GM19099 (cell line): ENCODE measurements around the gene BCCIP.

ENCODE experiments used
- POLR2A ChIP-seq: IDR thresholded peaks from 3 replicates; pipeline ENCODE4 v1.6.1; 2011; ENCODE audit warnings: low read depth; ENCODE audit not compliant: insufficient read length; ENCODE audit errors: extremely low read depth

The BCCIP gene

GRCh38 chr10:125788156-125789034 lies 35.0 kb upstream of the BCCIP start:
- TF ChIP-seq POLR2A: no peak

DNA sequence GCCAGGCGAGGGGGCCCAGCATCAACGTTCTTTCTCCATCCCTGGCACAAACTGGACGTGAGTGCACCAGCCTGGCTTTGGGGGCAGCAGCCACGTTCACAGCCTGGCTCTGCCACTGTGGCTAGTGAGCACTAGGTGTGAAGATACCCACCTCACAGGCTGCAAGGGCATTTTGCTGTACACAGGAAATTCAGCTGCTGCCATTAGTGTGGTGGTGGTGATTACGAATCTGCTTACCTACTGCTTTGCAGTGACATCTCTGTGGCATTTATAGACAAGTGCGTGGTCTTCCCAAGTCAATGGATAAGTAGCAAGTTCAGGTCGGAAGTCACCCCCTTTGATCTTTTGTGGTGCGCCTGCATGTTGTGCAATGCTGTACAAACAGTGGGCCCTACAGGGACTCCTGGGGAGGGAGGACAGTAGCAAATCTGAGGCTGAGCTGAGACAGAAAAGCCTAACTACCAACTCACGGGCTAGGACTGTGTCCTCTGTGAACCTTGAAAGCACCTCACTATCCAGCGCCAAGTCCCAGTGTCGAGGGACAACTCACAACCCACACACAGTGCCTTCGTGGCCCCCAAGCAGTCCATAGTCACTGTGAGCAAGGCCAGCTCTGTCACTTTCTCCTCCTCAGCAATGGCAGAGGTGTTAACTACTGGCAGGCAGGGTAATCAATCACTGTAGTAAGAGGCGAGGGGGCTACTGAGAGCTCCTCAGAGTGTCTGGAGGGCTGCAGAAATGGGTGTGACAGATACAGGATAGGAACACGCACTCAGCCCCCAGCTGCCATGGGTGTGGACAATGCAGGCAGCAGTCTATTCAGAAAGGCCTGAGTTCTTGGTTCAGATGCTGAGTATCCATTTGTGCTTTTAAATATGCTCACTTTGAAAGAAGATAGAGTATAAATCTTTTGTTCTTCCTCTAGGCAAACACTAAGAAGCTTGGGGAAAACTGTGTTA lies 30.7 kb upstream of the BCCIP start:
- no peak for TF ChIP-seq POLR2A

DNA sequence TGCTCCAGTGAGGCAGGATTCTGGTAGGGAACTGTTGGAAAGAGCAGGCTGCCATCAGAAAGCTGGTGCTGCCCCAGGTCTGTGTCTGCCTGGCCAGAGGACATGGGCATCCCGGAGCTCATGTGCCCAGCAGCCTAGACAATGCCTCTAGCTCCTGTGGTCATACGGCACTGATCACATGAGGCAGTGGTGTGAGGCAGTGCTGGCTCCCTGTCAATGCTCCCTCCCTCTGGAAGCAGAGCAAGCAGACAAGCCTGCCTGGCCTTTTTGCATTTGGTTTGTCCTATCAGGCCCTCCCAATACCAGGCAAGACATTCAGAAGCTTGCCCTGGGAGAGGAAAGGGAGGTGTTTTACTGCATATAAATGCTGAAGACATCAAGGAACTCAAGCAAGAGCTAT lies 28.2 kb upstream of the BCCIP start:
- no peak for TF ChIP-seq POLR2A

GRCh38 chr10:125795637-125796190 lies 27.6 kb upstream of the BCCIP start:
- no peak for TF ChIP-seq POLR2A

DNA sequence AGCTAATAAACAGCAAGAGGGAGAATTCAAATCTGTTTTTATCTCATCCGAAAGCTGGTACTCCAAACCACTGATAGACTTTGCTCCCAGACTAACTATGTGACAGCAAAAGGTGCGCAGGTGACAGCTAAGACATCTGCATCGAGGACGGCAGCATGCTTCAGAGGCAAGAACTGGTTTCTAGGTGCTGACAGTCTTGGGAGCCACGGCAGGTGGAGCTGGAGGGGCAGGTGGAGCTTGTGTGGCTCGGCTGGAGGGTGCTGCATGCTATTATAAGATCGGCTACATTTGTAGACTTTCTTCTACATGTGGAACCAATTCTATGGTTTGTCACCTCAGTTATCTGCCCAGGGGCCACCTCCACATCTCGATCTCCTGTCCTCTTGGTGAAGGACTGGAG lies 25.9 kb upstream of the BCCIP start:
- no peak for TF ChIP-seq POLR2A

GRCh38 chr10:125797994-125798662 lies 25.2 kb upstream of the BCCIP start:
- TF ChIP-seq POLR2A: no peak

GRCh38 chr10:125799451-125800182 lies 23.7 kb upstream of the BCCIP start:
- no peak for TF ChIP-seq POLR2A

- TF ChIP-seq POLR2A: no peak
Observed at GRCh38 chr10:125801574-125801973, 21.8 kb upstream of the BCCIP start.

GRCh38 chr10:125802131-125802530 lies 21.2 kb upstream of the BCCIP start:
- TF ChIP-seq POLR2A: no peak

- TF ChIP-seq POLR2A: no peak
Observed at GRCh38 chr10:125802739-125803138, 20.6 kb upstream of the BCCIP start.

DNA sequence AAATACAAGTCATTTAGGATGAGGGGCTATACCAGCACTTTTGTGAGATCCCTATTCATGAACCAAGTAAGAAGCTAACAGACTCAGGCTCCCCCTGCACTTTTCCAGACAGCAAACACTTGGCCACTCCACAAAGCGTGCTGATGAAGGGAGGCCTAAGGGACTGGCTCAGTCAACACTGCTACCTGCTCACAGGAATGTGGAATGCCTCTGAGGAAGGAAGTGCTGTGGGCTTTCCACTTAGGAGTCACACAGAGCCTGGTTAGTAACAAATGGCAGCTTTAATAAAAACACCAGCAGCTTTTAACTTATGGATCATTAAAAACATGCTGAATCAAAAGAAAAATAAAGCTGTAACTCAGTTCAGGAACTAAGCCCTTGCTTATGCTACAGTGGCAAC lies 15.3 kb upstream of the BCCIP start:
- TF ChIP-seq POLR2A: no peak

- TF ChIP-seq POLR2A: no peak
Observed at GRCh38 chr10:125811251-125811650, 12.1 kb upstream of the BCCIP start.

DNA sequence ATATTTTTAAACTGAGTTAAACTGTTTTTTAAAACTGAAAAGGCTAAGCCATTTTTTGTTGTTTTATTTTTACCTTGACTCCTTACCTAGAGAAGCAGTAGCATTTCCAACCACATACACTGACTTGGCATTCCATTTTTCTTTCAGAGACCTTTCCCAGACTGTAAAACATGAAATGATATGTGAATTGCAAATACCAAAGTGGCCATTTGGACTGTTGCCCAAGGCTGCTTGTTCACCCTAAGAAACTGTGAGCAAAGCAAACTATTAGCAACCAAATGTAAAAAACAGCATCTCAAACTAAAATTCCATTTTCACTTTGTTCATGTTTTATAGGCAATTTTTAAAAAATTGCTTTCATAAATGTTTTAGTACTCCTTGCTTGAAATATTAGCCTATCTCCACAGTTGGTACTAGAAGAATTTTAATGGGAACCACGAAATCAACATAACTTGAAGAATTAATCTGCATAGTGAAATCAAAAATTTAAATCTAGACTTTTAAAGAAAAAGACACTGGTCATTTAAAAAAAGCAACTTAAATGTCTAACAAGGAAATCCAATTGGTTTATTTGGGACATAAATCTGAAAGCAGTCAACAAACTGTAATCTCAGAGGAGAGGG lies 11.1 kb upstream of the BCCIP start:
- no peak for TF ChIP-seq POLR2A

- TF ChIP-seq POLR2A: no peak
Observed at GRCh38 chr10:125815764-125816163, 7.6 kb upstream of the BCCIP start.
